GM18517 (cell line): Measurements from ENCODE around the gene CDRT4.
"Not testable (repeated sequence)": the region's sequence is repeated elsewhere in the genome, so short reads cannot be mapped to it uniquely, and the experiment has no call there.

Source experiments
- ATAC-seq: cut with Tn5 transposase; IDR thresholded peaks from one replicate; pipeline ENCODE4 v1.9.1; 2021; ENCODE audit warnings: mild to moderate bottlenecking, moderate library complexity; ENCODE audit not compliant: unreplicated experiment

The CDRT4 gene

GRCh38 chr17:15467592-15467991, at the start of gene CDRT4:
TSS of gene CDRT4 (minus strand) at chr17:15467621. CDS start at chr17:15440238, 27,383 bp downstream.
- ATAC-seq, result no peak

- ATAC-seq, result no peak
Measured at GRCh38 chr17:15516150-15516549, 48.7 kb upstream of the CDRT4 start.

- no peak for ATAC-seq
Measured at GRCh38 chr17:15514469-15514868, 47.0 kb upstream of the CDRT4 start.

- no peak for ATAC-seq
Measured at GRCh38 chr17:15513856-15514459, 46.5 kb upstream of the CDRT4 start.

- no peak for ATAC-seq
Measured at GRCh38 chr17:15513058-15513791, 45.8 kb upstream of the CDRT4 start.

GRCh38 chr17:15512071-15512709, 44.8 kb upstream of the CDRT4 start:
- ATAC-seq, result no peak

GRCh38 chr17:15511142-15511541, 43.7 kb upstream of the CDRT4 start:
- ATAC-seq, result no peak

- no peak for ATAC-seq
Measured at GRCh38 chr17:15510361-15510760, 42.9 kb upstream of the CDRT4 start.

- no peak for ATAC-seq
Measured at GRCh38 chr17:15509095-15509494, 41.7 kb upstream of the CDRT4 start.

GRCh38 chr17:15508466-15508865, 41.0 kb upstream of the CDRT4 start:
- ATAC-seq, result no peak

GRCh38 chr17:15507896-15508295, 40.5 kb upstream of the CDRT4 start:
- ATAC-seq, result no peak

GRCh38 chr17:15507001-15507400, 39.6 kb upstream of the CDRT4 start:
- no peak for ATAC-seq

- ATAC-seq, result not testable (repeated sequence)
Measured at GRCh38 chr17:15505708-15506107, 38.3 kb upstream of the CDRT4 start.

- ATAC-seq, result no peak
Measured at GRCh38 chr17:15503731-15504130, 36.3 kb upstream of the CDRT4 start.

GRCh38 chr17:15502369-15503112, 35.1 kb upstream of the CDRT4 start:
- ATAC-seq, result peak; percentile 75

- ATAC-seq, result no peak
Measured at GRCh38 chr17:15501793-15502192, 34.4 kb upstream of the CDRT4 start.

GRCh38 chr17:15501282-15501681, 33.9 kb upstream of the CDRT4 start:
- no peak for ATAC-seq

GRCh38 chr17:15498107-15498506, 30.7 kb upstream of the CDRT4 start:
- ATAC-seq, result no peak

- ATAC-seq, result no peak
Measured at GRCh38 chr17:15496735-15497670, 29.6 kb upstream of the CDRT4 start.

- ATAC-seq, result no peak
Measured at GRCh38 chr17:15494821-15495220, 27.4 kb upstream of the CDRT4 start.
